ENCODE results near the gene TSPOAP1.
A peak's percentile ranks its signal among the peaks of the same experiment; 100 is the strongest.
"Not testable (repeated sequence)": the region's sequence is repeated elsewhere in the genome, so short reads cannot be mapped to it uniquely, and the experiment has no call there.

TSPOAP1 gene

GRCh38 chr17:58362368-58363014 lies 33.9 kb upstream of the TSPOAP1 start:
- no peak for DNase-seq (ENCODE audit: low spot score)
- FAIRE-seq = no peak

- DNase-seq (ENCODE audit: low spot score) (no peak), FAIRE-seq (peak; percentile 40)
Observed at GRCh38 chr17:58360296-58361063, 31.9 kb upstream of the TSPOAP1 start.

GRCh38 chr17:58358408-58359172 lies 30.0 kb upstream of the TSPOAP1 start:
- FAIRE-seq (no peak), DNase-seq (ENCODE audit: low spot score) (no peak)

- DNase-seq (ENCODE audit: low spot score) (no peak), FAIRE-seq (peak; percentile 83)
Observed at GRCh38 chr17:58357312-58358297, 29.0 kb upstream of the TSPOAP1 start.

- DNase-seq (ENCODE audit: low spot score) (no peak), FAIRE-seq (no peak)
Observed at GRCh38 chr17:58356231-58356630, 27.6 kb upstream of the TSPOAP1 start.

GRCh38 chr17:58354541-58355216 lies 26.1 kb upstream of the TSPOAP1 start:
- FAIRE-seq (no peak), DNase-seq (ENCODE audit: low spot score) (no peak)

GRCh38 chr17:58353389-58353825 lies 24.8 kb upstream of the TSPOAP1 start:
- FAIRE-seq (no peak), DNase-seq (ENCODE audit: low spot score) (no peak)

- FAIRE-seq (no peak), DNase-seq (ENCODE audit: low spot score) (peak; percentile 55)
Observed at GRCh38 chr17:58352596-58353388, 24.2 kb upstream of the TSPOAP1 start.

GRCh38 chr17:58351831-58352595 lies 23.4 kb upstream of the TSPOAP1 start, which contains the start of gene SUPT4H1:
Gene SUPT4H1 (minus strand): TSS chr17:58352201. CDS start chr17:58352135, 66 bp downstream.
- FAIRE-seq = peak; percentile 89

GRCh38 chr17:58351182-58351581 lies 22.6 kb upstream of the TSPOAP1 start:
- DNase-seq (ENCODE audit: low spot score) (no peak), FAIRE-seq (no peak)

More at GRCh38 chr17:58351831-58352595, 23.4 kb upstream of the TSPOAP1 start, which contains the start of gene SUPT4H1:
- peak; percentile 100 for DNase-seq (ENCODE audit: low spot score)

GRCh38 chr17:58348038-58348437 lies 19.4 kb upstream of the TSPOAP1 start:
- no peak for DNase-seq (ENCODE audit: low spot score)
- no peak for FAIRE-seq

- DNase-seq (ENCODE audit: low spot score) (no peak), FAIRE-seq (no peak)
Observed at GRCh38 chr17:58345500-58345899, 16.9 kb upstream of the TSPOAP1 start.

GRCh38 chr17:58344791-58345157 lies 16.2 kb upstream of the TSPOAP1 start:
- FAIRE-seq (no peak), DNase-seq (ENCODE audit: low spot score) (no peak)

- DNase-seq (ENCODE audit: low spot score) (no peak), FAIRE-seq (no peak)
Observed at GRCh38 chr17:58344047-58344790, 15.6 kb upstream of the TSPOAP1 start.

GRCh38 chr17:58343131-58343530 lies 14.5 kb upstream of the TSPOAP1 start:
- DNase-seq (ENCODE audit: low spot score) = no peak
- FAIRE-seq = no peak

GRCh38 chr17:58341861-58342475 lies 13.4 kb upstream of the TSPOAP1 start:
- no peak for DNase-seq (ENCODE audit: low spot score)
- no peak for FAIRE-seq

GRCh38 chr17:58341136-58341860 lies 12.7 kb upstream of the TSPOAP1 start:
- not testable (repeated sequence) for FAIRE-seq; DNase-seq (ENCODE audit: low spot score)

All from urothelium cell line (cell line).